ENCODE results near the gene WDR62. TPM values are rescaled to one million over a fixed set of nuclear protein-coding genes. Genes with fewer than 3 reads are reported as not detected.
A peak's percentile ranks its signal among the peaks of the same experiment; 100 is the strongest.

WDR62 gene
- total and polyA plus RNA-seq, 9 donors: 0.18 to 1.0 (median 0.51) TPM

DNA sequence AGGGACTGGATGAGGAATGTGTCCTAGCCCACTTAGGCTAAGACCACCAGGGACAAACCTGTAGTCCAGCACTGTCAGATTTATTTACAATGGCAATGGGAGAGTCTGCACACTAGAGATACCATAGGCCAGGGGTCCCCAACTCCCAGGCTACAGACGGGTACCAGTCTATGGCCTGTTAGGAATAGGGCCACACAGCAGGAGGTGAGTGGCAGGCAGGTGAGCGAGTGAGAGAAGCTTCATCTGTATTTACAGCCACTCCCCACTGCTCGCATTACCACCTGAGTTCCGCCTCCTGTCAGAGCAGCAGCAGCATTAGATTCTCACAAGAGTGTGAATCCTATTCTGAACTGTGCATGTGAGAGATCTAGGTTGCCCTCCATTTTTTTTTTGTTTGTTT, 3.1 kb upstream of the WDR62 start:
- no peak overlapping the region for H3K4me3 ChIP-seq
- 95 to 97% (median 96%) methylated on average over 4 of the region's 4 CpGs for WGBS, 3 donors
- H3K27ac ChIP-seq: no peak overlapping the region
- intact Hi-C loops (cut with DNase I): loop anchor here in 1 of 4 donors (10.0 kb wide), 1 partner anchor 47 kb away; the partner anchor contains the start of gene SYNE4
- no peaks in the 10 kb centered on the region for H3K9me3 ChIP-seq
- H3K36me3 ChIP-seq: no peaks in the 10 kb centered on the region
- TF ChIP-seq EP300 (IDR thresholded peaks at IDR 0.05): no peak
- TF ChIP-seq, protein P1, sequence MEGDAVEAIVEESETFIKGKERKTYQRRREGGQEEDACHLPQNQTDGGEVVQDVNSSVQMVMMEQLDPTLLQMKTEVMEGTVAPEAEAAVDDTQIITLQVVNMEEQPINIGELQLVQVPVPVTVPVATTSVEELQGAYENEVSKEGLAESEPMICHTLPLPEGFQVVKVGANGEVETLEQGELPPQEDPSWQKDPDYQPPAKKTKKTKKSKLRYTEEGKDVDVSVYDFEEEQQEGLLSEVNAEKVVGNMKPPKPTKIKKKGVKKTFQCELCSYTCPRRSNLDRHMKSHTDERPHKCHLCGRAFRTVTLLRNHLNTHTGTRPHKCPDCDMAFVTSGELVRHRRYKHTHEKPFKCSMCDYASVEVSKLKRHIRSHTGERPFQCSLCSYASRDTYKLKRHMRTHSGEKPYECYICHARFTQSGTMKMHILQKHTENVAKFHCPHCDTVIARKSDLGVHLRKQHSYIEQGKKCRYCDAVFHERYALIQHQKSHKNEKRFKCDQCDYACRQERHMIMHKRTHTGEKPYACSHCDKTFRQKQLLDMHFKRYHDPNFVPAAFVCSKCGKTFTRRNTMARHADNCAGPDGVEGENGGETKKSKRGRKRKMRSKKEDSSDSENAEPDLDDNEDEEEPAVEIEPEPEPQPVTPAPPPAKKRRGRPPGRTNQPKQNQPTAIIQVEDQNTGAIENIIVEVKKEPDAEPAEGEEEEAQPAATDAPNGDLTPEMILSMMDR (IDR thresholded peaks at IDR 0.05): no peak
- TF ChIP-seq POLR2A (IDR thresholded peaks at IDR 0.05): no peak
- no peak for DNase-seq
- no peaks in the 10 kb centered on the region for H3K27me3 ChIP-seq
- peaks cover 1% of the 10 kb centered on the region for H3K4me1 ChIP-seq (ENCODE audit: insufficient read depth)

DNA sequence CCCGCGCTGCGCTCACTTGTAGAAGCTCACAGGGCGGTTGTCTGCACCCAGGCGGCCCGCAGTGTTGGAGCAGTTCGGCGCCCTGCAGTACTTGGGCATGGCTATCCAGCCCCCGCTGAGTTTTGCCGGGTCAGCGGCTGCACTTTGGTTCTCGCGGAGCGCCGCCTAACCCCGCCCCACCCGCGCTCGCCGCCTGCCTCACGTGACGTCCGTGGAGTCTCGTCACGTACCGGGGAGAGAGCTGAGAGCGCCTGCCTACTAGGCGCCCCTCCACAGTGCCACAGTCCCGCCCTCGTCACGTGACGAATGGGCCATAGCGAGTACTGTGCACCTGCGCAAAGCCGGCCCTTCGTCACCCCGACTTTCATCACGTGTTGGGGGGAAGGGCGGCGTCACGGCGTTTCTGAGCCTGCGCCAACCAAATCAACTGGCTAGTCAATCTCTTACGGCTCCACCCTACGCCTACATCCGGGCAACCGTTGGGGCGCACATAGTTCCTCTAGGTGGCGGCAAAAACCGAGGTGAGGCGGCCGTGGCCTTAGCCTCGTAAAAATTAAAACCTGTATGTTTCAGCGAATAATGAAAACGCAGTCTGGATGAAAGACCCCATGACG, 471 bp upstream of the WDR62 start, which contains the start of gene THAP8:
THAP8 (minus strand) TSS at position 167 of the 614 bp plus-strand sequence; CDS start at position 99, 68 bp downstream.
- DNase-seq: peak; percentile 100
- no peaks in the 10 kb centered on the region for H3K9me3 ChIP-seq
- TF ChIP-seq EP300 (IDR thresholded peaks at IDR 0.05) (peak; percentile 83), POLR2A (IDR thresholded peaks at IDR 0.05) (peak; percentile 52)
- TF ChIP-seq, protein P1 (IDR thresholded peaks at IDR 0.05): peak; percentile 19 to 85 (median 71)
- peak within 1 kb of the TSS; percentile 67 for H3K4me3 ChIP-seq
- intact Hi-C loops (cut with DNase I): loop anchor here in 1 of 4 donors (2.0 to 10.0 kb wide), 2 partner anchors 49 to 61 kb away; partner anchors contain the start of genes POLR2I, SYNE4 and TBCB
- H3K36me3 ChIP-seq: no peaks in the 10 kb centered on the region
- no peaks in the 10 kb centered on the region for H3K27me3 ChIP-seq
- WGBS, 3 donors: 0 to 1% (median 0%) methylated on average over 38 to 56 of the region's 56 CpGs
- peaks cover 1% of the 10 kb centered on the region for H3K4me1 ChIP-seq (ENCODE audit: insufficient read depth)
- H3K27ac ChIP-seq: peak within 1 kb of the TSS; percentile 38 to 94

DNA sequence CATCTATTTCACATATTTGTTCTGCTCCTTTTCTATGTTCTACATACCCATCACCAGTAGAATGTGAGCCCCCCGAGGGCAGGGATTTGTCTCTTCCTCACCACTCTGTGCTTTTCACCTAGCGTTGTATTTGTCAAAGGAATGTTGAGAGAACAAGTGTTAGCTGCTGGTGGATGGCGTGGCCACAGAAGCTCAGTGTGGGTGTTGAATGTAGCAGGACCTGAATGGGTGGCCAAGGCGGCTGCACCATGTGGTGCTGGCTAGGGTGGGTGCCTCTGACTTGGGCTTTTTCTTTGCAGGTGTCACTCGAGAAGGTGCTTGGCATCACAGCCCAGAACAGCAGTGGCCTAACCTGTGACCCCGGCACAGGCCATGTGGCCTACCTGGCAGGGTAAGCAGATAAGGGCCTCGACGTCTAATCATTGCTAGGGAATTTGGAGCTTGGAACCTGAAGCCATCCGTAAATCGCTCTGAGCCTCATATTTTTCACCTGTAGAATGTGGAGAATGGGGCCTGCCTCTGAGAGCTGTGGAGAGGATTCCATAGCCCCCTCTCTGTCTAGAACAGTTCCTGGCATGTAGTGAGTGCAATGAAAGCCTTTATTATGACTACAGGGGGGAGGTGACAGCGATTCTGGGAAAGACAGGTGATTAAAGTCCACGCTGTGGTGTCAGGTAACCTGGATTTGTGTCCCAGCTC, 3.9 kb downstream of the WDR62 start:
- intact Hi-C loops (cut with DNase I): loop anchor here in 1 of 4 donors (10.0 kb wide), 1 partner anchor 54 kb away; the partner anchor contains the start of gene SYNE4
- 88 to 96% (median 89%) methylated on average over 12 of the region's 12 CpGs for WGBS, 3 donors
- no peak for DNase-seq
- H3K4me3 ChIP-seq: no peak overlapping the region
- H3K36me3 ChIP-seq: no peaks in the 10 kb centered on the region
- H3K4me1 ChIP-seq (ENCODE audit: insufficient read depth): no peaks in the 10 kb centered on the region
- TF ChIP-seq EP300 (IDR thresholded peaks at IDR 0.05) (no peak), POLR2A (IDR thresholded peaks at IDR 0.05) (no peak)
- TF ChIP-seq, protein P1 (IDR thresholded peaks at IDR 0.05): no peak
- no peaks in the 10 kb centered on the region for H3K9me3 ChIP-seq
- H3K27ac ChIP-seq: no peak overlapping the region
- no peaks in the 10 kb centered on the region for H3K27me3 ChIP-seq

GRCh38 chr19:36059180-36059910, 4.6 kb downstream of the WDR62 start:
- H3K27ac ChIP-seq: no peak overlapping the region
- intact Hi-C loops (cut with DNase I): loop anchor here in 1 of 4 donors (10.0 kb wide), 1 partner anchor 55 kb away; the partner anchor contains the start of gene SYNE4
- H3K36me3 ChIP-seq: no peaks in the 10 kb centered on the region
- DNase-seq: no peak
- H3K27me3 ChIP-seq: no peaks in the 10 kb centered on the region
- no peak overlapping the region for H3K4me3 ChIP-seq
- no peaks in the 10 kb centered on the region for H3K4me1 ChIP-seq (ENCODE audit: insufficient read depth)
- WGBS, 3 donors: 61 to 73% (median 73%) methylated on average over 6 of the region's 6 CpGs
- TF ChIP-seq EP300 (IDR thresholded peaks at IDR 0.05) (no peak), POLR2A (IDR thresholded peaks at IDR 0.05) (no peak)
- TF ChIP-seq, protein P1 (IDR thresholded peaks at IDR 0.05): no peak
- H3K9me3 ChIP-seq: no peaks in the 10 kb centered on the region

Data from ovary (tissue), 9 donors.